Ramos (cell line): ENCODE results near the gene RCAN2.

ENCODE experiments used
- in situ Hi-C: fragments of 300-500 bp; cut with MboI; formaldehyde crosslinking; loops from one replicate; pipeline ENCODE4 v1.14.3; 2022; ENCODE audit warnings: low sequenced_read_pairs; ENCODE audit not compliant: unreplicated experiment

RCAN2 gene

DNA sequence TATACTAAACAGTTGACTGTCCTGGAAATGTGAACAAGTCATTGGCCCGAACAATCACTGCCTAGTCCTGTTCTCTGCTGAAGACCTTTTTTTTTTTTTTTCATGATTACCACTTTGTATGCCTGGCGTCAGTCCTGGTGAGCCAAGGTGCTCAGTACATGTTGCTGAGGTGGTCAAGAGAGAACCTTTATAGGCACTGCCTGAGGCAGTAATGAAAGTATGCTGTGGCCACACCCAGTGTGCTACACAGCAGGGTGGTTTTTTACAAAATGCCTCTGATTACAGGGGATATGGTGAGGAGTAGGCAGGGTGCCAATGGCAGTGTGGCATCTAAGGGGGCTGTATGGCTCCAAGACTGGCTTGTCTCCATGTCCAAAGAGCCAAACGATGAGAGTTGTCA, 185.4 kb downstream of the RCAN2 start:
- in situ Hi-C loops = no loop called here

DNA sequence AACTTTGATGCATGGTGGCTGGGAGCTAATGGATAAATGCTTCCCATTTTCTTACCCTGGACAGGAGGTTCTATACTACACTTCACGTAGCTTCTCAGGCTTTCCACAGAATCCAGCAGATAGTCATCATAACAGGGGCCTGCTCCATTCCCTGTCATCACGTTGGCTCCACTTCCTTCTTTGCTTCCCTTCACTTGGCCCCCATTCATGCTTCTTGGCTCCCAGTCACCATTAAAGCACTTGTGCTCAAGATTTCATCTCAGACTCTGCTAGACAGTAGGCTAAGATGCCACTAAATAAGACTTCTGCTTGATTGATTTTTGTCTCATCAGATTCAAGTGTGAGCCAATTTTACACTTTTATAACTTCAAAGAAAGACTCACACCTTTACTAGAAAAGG, 186.0 kb downstream of the RCAN2 start:
- in situ Hi-C loops = no loop called here

GRCh38 chr6:46302816-46303215, 188.4 kb downstream of the RCAN2 start:
- in situ Hi-C loops = no loop called here

DNA sequence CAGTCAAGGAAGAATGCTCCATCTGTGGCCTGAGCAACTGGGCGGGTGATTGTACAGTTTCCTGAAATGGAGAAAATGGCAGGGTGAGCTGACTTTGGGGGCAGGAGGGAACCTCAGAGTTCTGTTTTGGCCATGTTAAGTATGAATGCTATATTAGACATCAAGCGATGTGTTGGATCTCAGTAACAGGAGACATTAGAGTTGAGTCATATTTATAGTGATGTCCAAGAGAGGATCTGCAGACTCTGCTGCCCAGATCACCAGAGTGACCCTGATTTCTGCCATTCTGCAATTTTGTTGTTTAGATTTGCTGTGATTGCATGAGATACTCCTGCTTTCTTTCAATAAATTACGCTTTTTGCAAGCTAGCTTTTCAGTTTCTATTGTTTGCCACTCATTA, 189.1 kb downstream of the RCAN2 start:
- in situ Hi-C loops = no loop called here

GRCh38 chr6:46299253-46299652, 192.0 kb downstream of the RCAN2 start:
- in situ Hi-C loops = no loop called here

DNA sequence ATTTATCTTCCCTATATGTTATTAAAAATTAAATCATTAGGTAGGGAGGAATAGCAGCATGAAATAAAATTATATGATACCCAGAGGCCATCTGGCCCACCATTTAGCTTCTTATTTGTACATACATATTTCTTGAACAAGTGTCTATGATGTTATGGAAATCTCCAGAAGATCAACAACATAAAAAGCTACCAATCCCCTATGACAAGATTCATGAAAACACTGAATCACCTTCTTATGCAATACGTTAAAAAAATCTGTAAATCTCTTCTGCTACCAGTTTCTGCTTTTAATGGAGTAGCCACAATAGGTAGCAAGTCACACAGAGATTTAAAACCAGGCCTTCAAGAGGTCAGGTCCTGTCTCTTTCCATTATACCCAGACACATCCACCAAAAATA, 194.7 kb downstream of the RCAN2 start:
- in situ Hi-C loops = no loop called here

DNA sequence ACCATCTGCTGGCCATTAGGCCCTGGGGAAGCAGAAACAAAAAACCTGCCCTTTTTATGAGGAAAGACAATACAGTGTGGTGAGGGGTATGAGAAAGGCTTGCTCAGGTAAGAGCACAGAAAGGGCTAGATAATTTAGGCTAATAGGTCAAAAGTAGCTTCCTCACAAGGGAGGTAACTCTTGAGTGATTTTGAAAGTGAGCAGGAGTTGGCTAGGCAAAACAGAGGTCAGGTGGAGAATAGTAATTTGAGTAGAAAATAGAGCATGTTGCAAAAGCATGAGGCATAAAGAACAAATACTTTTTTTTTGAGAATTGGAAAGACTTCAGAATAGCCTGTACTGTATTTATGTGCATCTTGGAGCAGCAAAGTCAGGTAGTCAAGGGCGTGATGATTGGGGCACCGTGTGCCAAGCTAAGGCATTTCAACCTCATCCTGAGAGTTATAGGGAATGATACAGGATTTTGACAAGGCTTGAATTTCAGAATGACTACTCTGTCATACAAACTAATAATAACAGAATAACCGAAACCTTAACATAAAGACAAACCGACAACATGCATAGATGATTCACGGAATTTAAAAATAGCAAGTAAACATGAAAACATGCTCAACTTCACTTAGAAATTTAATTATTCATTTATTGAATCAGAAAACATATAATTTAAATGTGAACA, 197.5 kb downstream of the RCAN2 start:
- in situ Hi-C loops = no loop called here

GRCh38 chr6:46291880-46292279, 199.4 kb downstream of the RCAN2 start:
- in situ Hi-C loops = no loop called here

GRCh38 chr6:46291275-46291633, 200.0 kb downstream of the RCAN2 start:
- in situ Hi-C loops = no loop called here

DNA sequence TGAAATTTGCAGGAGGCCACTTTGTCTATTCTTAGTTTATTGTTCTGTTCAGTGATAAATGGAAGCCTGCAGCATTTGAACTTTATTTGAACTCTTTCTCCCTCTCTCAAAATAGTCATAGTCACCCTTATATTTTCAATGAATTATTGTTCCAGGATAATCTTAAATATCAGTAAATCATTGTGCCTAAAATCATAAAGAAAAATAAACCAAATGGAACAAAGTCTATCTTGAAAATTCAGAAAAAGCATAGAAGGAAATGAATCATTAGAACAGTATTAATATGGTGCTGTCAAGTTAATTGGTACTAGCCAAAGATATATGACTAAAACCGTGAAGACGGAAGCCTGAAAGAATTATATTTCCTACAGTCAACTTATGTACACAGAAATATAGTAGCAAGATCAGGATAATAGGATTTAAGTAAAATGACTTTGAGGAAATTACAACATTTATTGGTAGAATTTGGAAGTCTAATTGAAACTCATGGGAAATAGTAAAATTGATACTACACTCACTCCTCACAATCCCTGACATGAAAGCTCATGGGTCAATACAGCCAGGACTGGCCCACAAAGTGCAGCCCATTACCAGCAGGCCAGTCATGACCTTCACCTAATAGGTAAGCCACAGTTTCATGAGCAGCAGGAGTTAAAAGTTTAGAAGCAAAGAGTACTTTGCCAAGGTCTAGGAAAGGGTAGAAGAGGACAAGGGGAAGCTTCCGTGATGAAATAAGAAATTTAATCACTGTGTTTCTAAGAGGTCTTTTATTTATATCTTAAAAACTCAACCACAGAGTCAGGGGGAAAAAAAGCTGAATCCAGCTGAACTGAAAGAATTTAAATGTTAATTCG, 200.6 kb downstream of the RCAN2 start:
- in situ Hi-C loops = no loop called here

DNA sequence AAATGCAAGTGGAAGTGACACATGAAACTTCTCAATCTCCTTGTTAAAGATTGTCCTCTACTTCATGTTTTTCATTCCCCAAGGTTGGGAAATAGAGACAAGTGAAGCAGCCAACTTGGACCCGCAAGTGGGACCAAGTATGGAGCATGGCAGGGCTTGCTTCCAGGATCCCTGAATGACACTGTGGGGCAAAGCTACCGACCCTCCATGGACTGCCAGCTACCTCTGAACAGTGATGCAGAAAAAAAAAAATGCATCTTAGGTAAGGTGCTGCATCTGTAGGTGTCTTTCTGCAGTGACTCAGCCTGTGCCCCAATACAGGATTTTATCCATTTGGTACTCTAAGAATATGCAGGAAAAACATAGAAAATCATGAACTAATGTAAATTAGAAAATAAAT, 201.4 kb downstream of the RCAN2 start:
- in situ Hi-C loops = no loop called here

DNA sequence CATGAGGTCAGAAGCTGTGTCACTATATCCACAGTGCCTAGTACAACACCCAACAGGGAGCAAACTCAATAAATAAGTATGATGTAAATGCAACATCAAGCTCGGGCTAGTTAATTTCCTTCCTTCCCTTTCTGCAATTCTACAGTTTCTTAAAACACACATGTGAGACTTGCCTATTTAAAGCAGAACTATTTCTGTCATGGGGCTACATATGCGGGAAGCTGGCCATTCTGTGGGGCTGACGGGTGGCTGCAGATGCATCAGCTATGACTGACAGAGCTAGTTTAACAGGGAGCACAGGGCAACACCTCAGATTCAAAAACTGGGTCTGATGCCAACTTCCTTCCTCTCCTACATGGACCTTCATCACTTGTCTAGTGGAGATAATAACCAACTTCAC, 202.4 kb downstream of the RCAN2 start:
- in situ Hi-C loops = no loop called here

GRCh38 chr6:46287681-46288080, 203.6 kb downstream of the RCAN2 start:
- in situ Hi-C loops = no loop called here

GRCh38 chr6:46287043-46287442, 204.2 kb downstream of the RCAN2 start:
- in situ Hi-C loops = no loop called here

GRCh38 chr6:46284475-46284874, 206.8 kb downstream of the RCAN2 start:
- in situ Hi-C loops = no loop called here

- in situ Hi-C loops = no loop called here
Measured at GRCh38 chr6:46281110-46281509, 210.1 kb downstream of the RCAN2 start.

DNA sequence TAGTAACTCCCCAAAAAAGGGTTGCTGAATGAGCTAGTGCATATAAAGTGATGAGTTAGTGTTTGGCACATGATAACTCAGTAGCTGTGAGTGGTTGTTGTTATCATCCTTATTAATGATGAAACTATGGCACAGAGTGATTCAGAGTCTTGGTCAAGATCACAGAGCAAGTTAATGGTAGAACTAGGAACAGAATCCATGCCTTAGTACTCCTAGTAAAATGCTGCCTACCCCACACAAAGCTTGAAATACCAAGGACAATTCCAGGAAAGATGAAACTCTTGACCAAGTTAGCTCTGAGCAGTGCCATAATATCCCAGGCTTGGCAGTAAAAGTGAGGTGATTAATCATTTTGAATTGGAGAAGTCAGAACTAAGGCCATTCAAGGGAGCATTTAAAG, 211.4 kb downstream of the RCAN2 start:
- in situ Hi-C loops = no loop called here

DNA sequence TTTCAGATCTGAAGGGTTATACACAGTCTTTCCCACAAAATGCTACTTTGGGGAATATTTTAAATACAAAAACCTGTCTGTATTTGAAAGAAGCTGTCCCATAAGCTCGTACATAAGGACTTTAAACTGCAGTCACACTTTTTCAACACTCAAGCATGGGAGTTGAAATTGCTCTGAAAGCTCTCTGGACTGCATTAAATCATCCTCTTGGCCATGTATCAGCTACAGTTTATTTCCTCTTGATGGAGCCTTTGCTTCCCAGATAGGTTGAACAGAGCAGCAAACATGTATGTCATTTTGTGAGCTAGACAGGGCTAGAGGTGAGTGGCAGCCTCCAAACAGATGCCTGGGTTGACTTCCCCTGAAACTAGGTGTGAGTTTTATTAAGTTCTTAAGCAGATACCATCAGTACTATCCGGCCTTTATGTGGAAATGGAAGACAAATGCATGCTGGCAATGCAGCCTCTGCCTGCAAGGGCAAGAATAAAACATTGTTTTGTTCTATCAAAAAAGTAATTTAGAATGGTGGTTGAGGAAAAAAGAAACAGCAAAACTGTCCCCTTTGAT, 214.6 kb downstream of the RCAN2 start:
- in situ Hi-C loops = no loop called here

DNA sequence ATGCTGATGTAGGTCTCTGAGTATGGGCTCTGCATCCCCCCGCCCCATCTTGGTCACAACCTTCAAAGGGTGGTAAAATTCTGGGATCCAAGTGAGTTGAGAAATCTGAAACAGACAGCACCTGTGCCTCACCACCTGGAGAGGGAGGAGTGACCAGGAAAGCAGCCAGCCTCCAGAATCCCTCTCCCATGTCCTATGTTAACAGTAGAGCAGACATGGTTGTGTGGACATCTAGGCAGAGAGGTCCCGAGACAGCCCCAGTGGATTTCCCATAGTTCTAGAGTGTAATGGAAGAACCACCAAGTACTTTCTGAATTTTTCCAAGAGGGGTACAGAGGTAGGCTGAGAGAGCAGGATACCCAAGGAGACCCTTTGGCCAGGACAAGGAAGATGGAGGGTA, 216.7 kb downstream of the RCAN2 start:
- in situ Hi-C loops = no loop called here

DNA sequence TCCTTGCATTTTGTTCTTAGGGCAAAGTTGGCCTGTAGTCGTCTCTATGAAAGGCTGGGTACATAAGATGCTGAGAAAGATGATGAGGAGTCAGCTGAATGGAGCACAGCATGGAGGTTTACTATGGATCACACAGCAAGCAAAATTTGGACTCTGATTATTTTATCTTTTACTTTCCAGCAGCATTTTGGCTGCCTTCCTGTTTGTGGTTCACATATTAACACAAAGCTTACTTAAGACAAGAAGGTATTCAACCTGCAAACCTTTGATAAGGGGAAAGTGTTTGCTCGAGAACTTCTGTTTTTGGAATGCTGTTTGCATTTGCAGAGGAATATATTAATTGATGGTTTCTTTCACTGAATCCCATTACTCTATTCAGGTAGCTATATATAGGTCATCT, 217.3 kb downstream of the RCAN2 start:
- in situ Hi-C loops = no loop called here

DNA sequence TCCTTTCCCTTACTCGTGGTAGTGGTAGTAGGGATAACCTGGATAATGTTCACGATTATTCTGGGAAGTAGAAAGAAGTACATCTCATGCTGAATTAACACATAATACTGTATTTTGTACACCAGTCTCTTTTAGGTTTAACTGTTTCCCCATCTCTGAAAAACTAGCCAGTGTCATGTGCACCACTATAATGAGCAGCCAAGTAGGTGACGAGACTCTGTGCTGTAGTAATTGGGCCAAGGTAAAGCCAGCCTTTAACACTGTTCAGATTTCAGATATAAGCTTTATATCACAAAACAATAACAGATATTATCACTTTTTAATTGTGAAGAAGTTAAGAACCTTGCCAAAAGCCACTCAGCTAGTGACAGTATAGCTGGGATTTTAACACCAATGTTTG, 219.5 kb downstream of the RCAN2 start:
- in situ Hi-C loops = no loop called here

GRCh38 chr6:46271107-46271506, 220.1 kb downstream of the RCAN2 start:
- in situ Hi-C loops = no loop called here
